NT2/D1 (cell line): Measurements from ENCODE around the gene KCNQ5.

ENCODE experiments used
- YY1 ChIP-seq: IDR thresholded peaks from 2 replicates; pipeline ENCODE4 v1.6.1; 2011; ENCODE audit not compliant: insufficient read length, insufficient read depth
- ZNF274 ChIP-seq: IDR thresholded peaks from 2 replicates; pipeline ENCODE4 v1.6.1; 2011; ENCODE audit warnings: mild to moderate bottlenecking, low read depth, low read length

- TF ChIP-seq ZNF274 (no peak), YY1 (no peak)
These were observed 308.8 kb downstream of the KCNQ5 start for GRCh38 chr6:72930556-72931132.
